SK-N-SH treated with all-trans-retinoic acid at 6 μM for 48 hours (cell line): ENCODE measurements around the gene LRFN2.

Source experiments
- ATAC-seq: fragments of 200-7000 bp; cut with Tn5 transposase; 3 replicates; pipeline ENCODE4 v1.9.1; 2020; ENCODE audit warnings: mild to moderate bottlenecking, moderate library complexity
- ARNTL ChIP-seq: fragments of 450-650 bp; formaldehyde crosslinking; IDR thresholded peaks from 2 replicates; pipeline ENCODE4 v1.5.0; 2020; ENCODE audit warnings: low read depth, mild to moderate bottlenecking, moderate library complexity, borderline replicate concordance
- BACH2 ChIP-seq: fragments of 250-450 bp; sonication (Bioruptor Pico); IDR thresholded peaks from 2 replicates; pipeline ENCODE4 v1.9.0; 2021; ENCODE audit warnings: mild to moderate bottlenecking, borderline replicate concordance
- CREB5 ChIP-seq: fragments of 250-450 bp; sonication (Bioruptor Pico); IDR thresholded peaks from 2 replicates; pipeline ENCODE4 v1.5.1; 2020; ENCODE audit warnings: low read depth, mild to moderate bottlenecking, moderate library complexity
- CSDC2 ChIP-seq: fragments of 250-450 bp; sonication (Bioruptor Pico); IDR thresholded peaks from 2 replicates; pipeline ENCODE4 v1.5.0; 2020; ENCODE audit warnings: mild to moderate bottlenecking, moderate library complexity
- CSRNP3 ChIP-seq: fragments of 250-450 bp; sonication (Bioruptor Pico); IDR thresholded peaks from 2 replicates; pipeline ENCODE4 v1.5.1; 2021; ENCODE audit warnings: mild to moderate bottlenecking, moderate library complexity
- ESRRG ChIP-seq: fragments of 250-450 bp; sonication (Bioruptor Pico); IDR thresholded peaks from 2 replicates; pipeline ENCODE4 v1.6.1; 2021; ENCODE audit warnings: mild to moderate bottlenecking
- GLIS3 ChIP-seq: fragments of 250-450 bp; sonication (Bioruptor Pico); IDR thresholded peaks from 2 replicates; pipeline ENCODE4 v1.5.0; 2020; ENCODE audit warnings: mild to moderate bottlenecking, moderate library complexity
- OSR1 ChIP-seq: fragments of 250-450 bp; sonication (Bioruptor Pico); IDR thresholded peaks from 2 replicates; pipeline ENCODE4 v1.8.0; 2022; ENCODE audit warnings: moderate library complexity, mild to moderate bottlenecking, inconsistent platforms
- PATZ1 ChIP-seq: fragments of 250-450 bp; sonication (Bioruptor Pico); IDR thresholded peaks from 2 replicates; pipeline ENCODE4 v1.8.0; 2020; ENCODE audit warnings: mild to moderate bottlenecking, moderate library complexity, borderline replicate concordance
- POU6F1 ChIP-seq: fragments of 250-450 bp; sonication (Bioruptor Pico); IDR thresholded peaks from 2 replicates; pipeline ENCODE4 v1.8.0; 2021; ENCODE audit warnings: low read depth, mild to moderate bottlenecking, moderate library complexity, borderline replicate concordance
- PPARA ChIP-seq: fragments of 250-450 bp; sonication (Bioruptor Pico); IDR thresholded peaks from 2 replicates; pipeline ENCODE4 v1.5.0; 2020; ENCODE audit warnings: mild to moderate bottlenecking, borderline replicate concordance
- RARB ChIP-seq: fragments of 250-450 bp; sonication (Bioruptor Pico); IDR thresholded peaks from 2 replicates; pipeline ENCODE4 v1.8.0; 2021; ENCODE audit warnings: mild to moderate bottlenecking, moderate library complexity
- SNAI2 ChIP-seq: fragments of 250-450 bp; sonication (Bioruptor Pico); IDR thresholded peaks from 2 replicates; pipeline ENCODE4 v1.5.0; 2020; ENCODE audit warnings: mild to moderate bottlenecking, moderate library complexity
- TCF4 ChIP-seq: fragments of 250-450 bp; sonication (Bioruptor Pico); IDR thresholded peaks from 2 replicates; pipeline ENCODE4 v1.8.0; 2021; ENCODE audit warnings: mild to moderate bottlenecking, moderate library complexity, borderline replicate concordance
- TOX ChIP-seq: fragments of 250-450 bp; sonication (Bioruptor Pico); IDR thresholded peaks from 2 replicates; pipeline ENCODE4 v1.8.0; 2021; ENCODE audit warnings: mild to moderate bottlenecking, moderate library complexity, borderline replicate concordance
- TSHZ2 ChIP-seq: fragments of 250-450 bp; sonication (Bioruptor Pico); IDR thresholded peaks from 2 replicates; pipeline ENCODE4 v1.5.0; 2020; ENCODE audit warnings: mild to moderate bottlenecking, moderate library complexity
- ZC3H10 ChIP-seq: fragments of 250-450 bp; sonication (Bioruptor Pico); IDR thresholded peaks from 2 replicates; pipeline ENCODE4 v1.5.1; 2021; ENCODE audit warnings: mild to moderate bottlenecking, moderate library complexity
- ZFP30 ChIP-seq: fragments of 450-650 bp; formaldehyde crosslinking; IDR thresholded peaks from 2 replicates; pipeline ENCODE4 v1.5.0; 2022; ENCODE audit warnings: mild to moderate bottlenecking, moderate library complexity
- ZNF565 ChIP-seq: fragments of 450-650 bp; formaldehyde crosslinking; conservative IDR thresholded peaks from 2 replicates; pipeline ENCODE4 v1.5.0; 2020; ENCODE audit warnings: low read depth, mild to moderate bottlenecking, moderate library complexity
- ZNF70 ChIP-seq: fragments of 450-650 bp; formaldehyde crosslinking; IDR thresholded peaks from 2 replicates; pipeline ENCODE4 v1.5.0; 2020; ENCODE audit warnings: mild to moderate bottlenecking, moderate library complexity
- ZNF8 ChIP-seq: fragments of 450-650 bp; formaldehyde crosslinking; IDR thresholded peaks from 2 replicates; pipeline ENCODE4 v1.5.0; 2020; ENCODE audit warnings: mild to moderate bottlenecking, moderate library complexity

LRFN2 gene

GRCh38 chr6:40604082-40604481 lies 16.9 kb upstream of the LRFN2 start:
- TF ChIP-seq SNAI2 (no peak), ZC3H10 (CRISPR knock-in tag) (no peak), ARNTL (no peak), ESRRG (CRISPR knock-in tag) (no peak), ZNF565 (CRISPR knock-in tag) (no peak)
- TF ChIP-seq, all 23 proteins: peak for 0
- ATAC-seq, result no peak

GRCh38 chr6:40599555-40599954 lies 12.4 kb upstream of the LRFN2 start:
- no peak for ATAC-seq
- TF ChIP-seq ARNTL (no peak), OSR1 (no peak), ESRRG (CRISPR knock-in tag) (no peak), TSHZ2 (CRISPR knock-in tag) (no peak), CSDC2 (CRISPR knock-in tag) (no peak), ZNF565 (CRISPR knock-in tag) (no peak), RARB (no peak), POU6F1 (CRISPR knock-in tag) (no peak), ZNF70 (CRISPR knock-in tag) (no peak)

GRCh38 chr6:40598516-40598915 lies 11.4 kb upstream of the LRFN2 start:
- TF ChIP-seq ARNTL (no peak), ZFP30 (CRISPR knock-in tag) (no peak), GLIS3 (CRISPR knock-in tag) (no peak), TOX (CRISPR knock-in tag) (no peak), PATZ1 (CRISPR knock-in tag) (no peak), CSRNP3 (CRISPR knock-in tag) (no peak), CSDC2 (CRISPR knock-in tag) (no peak), SNAI2 (no peak), TCF4 (CRISPR knock-in tag) (no peak), ZC3H10 (CRISPR knock-in tag) (no peak), ZNF565 (CRISPR knock-in tag) (no peak), PPARA (CRISPR knock-in tag) (no peak), CREB5 (CRISPR knock-in tag) (no peak)
- TF ChIP-seq, all 23 proteins: peak for 0
- ATAC-seq, result no peak

- no peak for TF ChIP-seq RARB
- TF ChIP-seq ZNF8 (CRISPR knock-in tag), result no peak
- TF ChIP-seq BACH2, result no peak
- no peak for TF ChIP-seq TCF4 (CRISPR knock-in tag)
- no peak for TF ChIP-seq ESRRG (CRISPR knock-in tag)
- TF ChIP-seq ZNF70 (CRISPR knock-in tag), result no peak
- TF ChIP-seq CREB5 (CRISPR knock-in tag), result no peak
- no peak for TF ChIP-seq ZFP30 (CRISPR knock-in tag)
- TF ChIP-seq, all 23 proteins: peak for 0
- ATAC-seq, result no peak
These were observed 10.1 kb upstream of the LRFN2 start for GRCh38 chr6:40597301-40597700.
